Measurements from ENCODE around the gene MBOAT2. TPM values are rescaled to one million over a fixed set of nuclear protein-coding genes. Genes with fewer than 3 reads are reported as not detected.

MBOAT2 gene
- total RNA-seq, 1 experiment from 2014 or later = 30.7 TPM

- Histone ChIP-seq H2AFZ (ENCODE audit: low read length) (no peak overlapping the region), H3F3A (ENCODE audit: low read length, unreplicated experiment) (no peaks in the 10 kb centered on the region), H3K9ac (ENCODE audit: low read length) (peak overlapping the region; percentile 81), H3K4me3 (ENCODE audit: low read length) (peak overlapping the region; percentile 91), H4K20me1 (ENCODE audit: low read length) (peaks cover 22% of the 10 kb centered on the region; the same call in 1 of the 2 replicates), H3K4me1 (ENCODE audit: insufficient read depth, low read length) (peaks cover 41% of the 10 kb centered on the region), H3K27ac (ENCODE audit: low read length) (peak overlapping the region; percentile 85), H3K9me2 (replicated peaks; ENCODE audit: low read length) (no peaks in the 10 kb centered on the region), H3K27me3 (ENCODE audit: low read length) (no peaks in the 10 kb centered on the region), H3K36me3 (ENCODE audit: low read depth, low read length) (no peaks in the 10 kb centered on the region), H3K9me3 (ENCODE audit: low read length) (no peaks in the 10 kb centered on the region), H3K4me2 (ENCODE audit: low read length) (peak overlapping the region; percentile 99), H3K79me2 (ENCODE audit: low read length) (peaks cover 62% of the 10 kb centered on the region)
- CTCF ChIA-PET = interaction anchor here (0.6 kb wide), 1 partner anchor 472 kb away, joined by 3 read pairs; no protein-coding TSS in a partner anchor
- no peak for TF ChIP-seq EZH2phosphoT487 (IDR thresholded peaks at IDR 0.05; ENCODE audit: borderline replicate concordance, low read length)
- no peak for TF ChIP-seq CTCF (conservative IDR thresholded peaks at IDR 0.05; ENCODE audit: low read depth, low read length)
- no peak for TF ChIP-seq EZH2 (IDR thresholded peaks at IDR 0.05; ENCODE audit: low read length, unreplicated experiment)
- DNase-seq (no peak), ATAC-seq (no peak)
- BruUV-seq (replicated peaks) = no TSS peak
- POLR2A ChIA-PET (ENCODE audit: unreplicated experiment) = interaction anchor here (1.2 kb wide), 1 partner anchor 110 kb away, joined by 8 read pairs; no protein-coding TSS in a partner anchor
- intact Hi-C loops (cut with micrococcal nuclease) = loop anchor here (1.0 to 5.0 kb wide), 7 partner anchors 70 to 286 kb away; no protein-coding TSS in a partner anchor
Observed at GRCh38 chr2:9001778-9002177, 1.7 kb downstream of the MBOAT2 start.

GRCh38 chr2:9001229-9001628 lies 2.3 kb downstream of the MBOAT2 start:
- ATAC-seq = peak; percentile 57

More at GRCh38 chr2:9001229-9001628, 2.3 kb downstream of the MBOAT2 start:
- Histone ChIP-seq H3K4me2 (ENCODE audit: low read length) (peak overlapping the region; percentile 99), H3K36me3 (ENCODE audit: low read depth, low read length) (no peaks in the 10 kb centered on the region), H3K4me1 (ENCODE audit: insufficient read depth, low read length) (peaks cover 41% of the 10 kb centered on the region), H2AFZ (ENCODE audit: low read length) (no peak overlapping the region), H4K20me1 (ENCODE audit: low read length) (peaks cover 22% of the 10 kb centered on the region; the same call in 1 of the 2 replicates), H3K9me2 (replicated peaks; ENCODE audit: low read length) (no peaks in the 10 kb centered on the region), H3K27me3 (ENCODE audit: low read length) (no peaks in the 10 kb centered on the region), H3K9me3 (ENCODE audit: low read length) (no peaks in the 10 kb centered on the region), H3K27ac (ENCODE audit: low read length) (peak overlapping the region; percentile 85), H3K4me3 (ENCODE audit: low read length) (peak overlapping the region; percentile 91), H3K79me2 (ENCODE audit: low read length) (peaks cover 68% of the 10 kb centered on the region), H3F3A (ENCODE audit: low read length, unreplicated experiment) (no peaks in the 10 kb centered on the region), H3K9ac (ENCODE audit: low read length) (peak overlapping the region; percentile 81)
- peak; percentile 95 for DNase-seq
- CTCF ChIA-PET = interaction anchor here (0.6 to 0.7 kb wide), 2 partner anchors 111 to 472 kb away, joined by 3 read pairs; no protein-coding TSS in a partner anchor
- TF ChIP-seq EZH2phosphoT487 (IDR thresholded peaks at IDR 0.05; ENCODE audit: borderline replicate concordance, low read length) (no peak), EZH2 (IDR thresholded peaks at IDR 0.05; ENCODE audit: low read length, unreplicated experiment) (no peak), CTCF (conservative IDR thresholded peaks at IDR 0.05; ENCODE audit: low read depth, low read length) (no peak)
- POLR2A ChIA-PET (ENCODE audit: unreplicated experiment) = interaction anchor here (0.5 to 1.2 kb wide), 3 partner anchors 31 to 197 kb away, joined by 3 to 8 read pairs (median 4); no protein-coding TSS in a partner anchor
- no TSS peak for BruUV-seq (replicated peaks)
- intact Hi-C loops (cut with micrococcal nuclease) = loop anchor here (1.0 to 5.0 kb wide), 6 partner anchors 70 to 141 kb away; no protein-coding TSS in a partner anchor
